ENCODE data around the gene TBC1D8. TPM values are rescaled to one million over a fixed set of nuclear protein-coding genes. Genes with fewer than 3 reads are reported as not detected.

TBC1D8 gene
- total and polyA plus RNA-seq, 2 of the 8 experiments (the other 6 are each of a cell fraction or from before 2014, with no cell fraction given) = 20.8 to 21.8 TPM

GRCh38 chr2:101175991-101176390 is 24.8 kb upstream of the TBC1D8 start:
- H3K56ac ChIP-seq (replicated peaks; ENCODE audit: insufficient read length, low read depth, low read length) = no peak overlapping the region
- no peaks in the 10 kb centered on the region for H3K79me1 ChIP-seq (ENCODE audit: low read depth, low read length)
- H2BK12ac ChIP-seq (ENCODE audit: low read depth, low read length) = no peak overlapping the region
- H4K8ac ChIP-seq (ENCODE audit: extremely low read depth, insufficient read depth, low read length) = no peak overlapping the region
- no peak overlapping the region for H3K18ac ChIP-seq (ENCODE audit: extremely low read depth, low read length)
- FAIRE-seq = no peak
- H3K36me3 ChIP-seq (ENCODE audit: control insufficient read depth in 2 of 4, insufficient read depth in 4 of 4, low read length in 3 of 4) = no peaks in the 10 kb centered on the region
- H3K27me3 ChIP-seq (replicated peaks in 1 of 4; ENCODE audit: control insufficient read depth in 3 of 4, extremely low read depth in 1 of 4, insufficient read depth in 3 of 4, low read length in 3 of 4) = no peaks in the 10 kb centered on the region; a peak in 1 of 7 replicates
- H2AK5ac ChIP-seq (ENCODE audit: low read depth, low read length) = no peak overlapping the region
- H3K9ac ChIP-seq (replicated peaks in 1 of 4; ENCODE audit: extremely low read depth in 1 of 4, low read depth in 3 of 4, low read length in 3 of 4) = no peak overlapping the region
- H3K14ac ChIP-seq (ENCODE audit: insufficient read length) = no peak overlapping the region
- POLR2A ChIA-PET (ENCODE audit: partially characterized antibody) = interaction anchor here (1.3 kb wide), 1 partner anchor 174 kb away, joined by 3 read pairs; the partner anchor contains the start of gene RPL31
- H2AFZ ChIP-seq (ENCODE audit: low read length) = no peak overlapping the region
- no peak overlapping the region for H3K23ac ChIP-seq (ENCODE audit: insufficient read length)
- no peak overlapping the region for H2BK120ac ChIP-seq (replicated peaks; ENCODE audit: low read depth, low read length)
- no peaks in the 10 kb centered on the region for H3K4me1 ChIP-seq (replicated peaks in 1 of 4; ENCODE audit: control insufficient read depth in 3 of 4, insufficient read depth in 4 of 4, low read length in 3 of 4)
- peaks cover 0 to 6% of the 10 kb centered on the region in 2 experiments; a peak in 2 of 4 replicates for H3K9me3 ChIP-seq (ENCODE audit: insufficient read depth in 2 of 2, low read depth in 1 of 2, low read length in 1 of 2)
- TF ChIP-seq MAX (IDR thresholded peaks at IDR 0.05) (no peak), ATF3 (IDR thresholded peaks at IDR 0.05; ENCODE audit: insufficient read depth, low read depth, low read length) (no peak), POLR2AphosphoS5 (IDR thresholded peaks at IDR 0.05; ENCODE audit: low read depth, low read length) (no peak)
- no peak overlapping the region for H2BK15ac ChIP-seq (ENCODE audit: low read length)
- H3K23me2 ChIP-seq (ENCODE audit: low read depth, low read length) = no peaks in the 10 kb centered on the region
- no peak overlapping the region for H2BK5ac ChIP-seq (ENCODE audit: low read depth, low read length)
- H3K27ac ChIP-seq (ENCODE audit: low read depth, low read length) = no peak overlapping the region
- no peaks in the 10 kb centered on the region for H3K79me2 ChIP-seq (ENCODE audit: control insufficient read depth in 1 of 2, insufficient read depth in 2 of 2, low read length in 2 of 2)
- no peak overlapping the region for H4K5ac ChIP-seq (ENCODE audit: insufficient read length, low read depth, low read length)
- H3K4me2 ChIP-seq (ENCODE audit: insufficient read depth in 1 of 2, low read depth in 2 of 2, low read length in 2 of 2) = no peak overlapping the region
- no peak overlapping the region for H2BK20ac ChIP-seq (ENCODE audit: low read length)
- WGBS, 2 experiments (ENCODE audit: extremely low coverage in 1 of 2, insufficient coverage in 1 of 2, insufficient read length in 1 of 2, insufficient replicate concordance in 2 of 2, low coverage in 1 of 2, low lambda C conversion rate in 2 of 2, missing lambda C conversion rate in 1 of 2) = 82% methylated on average over 3 of the region's 3 CpGs; no CpG with 5 or more reads in 1 of the 2 experiments
- no peak for DNase-seq (ENCODE audit: low read depth in 1 of 2, low spot score in 2 of 2)
- no peak overlapping the region for H3K4me3 ChIP-seq (ENCODE audit: extremely low read depth in 1 of 4, insufficient read depth in 2 of 4, low read depth in 3 of 4, low read length in 4 of 4)
- no peak overlapping the region for H4K91ac ChIP-seq (replicated peaks; ENCODE audit: insufficient read length, low read length)
- CTCF ChIA-PET (ENCODE audit: partially characterized antibody) = no interaction called here
- H3K4ac ChIP-seq (replicated peaks; ENCODE audit: insufficient read length, low read depth, low read length) = no peak overlapping the region
- no peaks in the 10 kb centered on the region for H4K20me1 ChIP-seq (replicated peaks in 1 of 2; ENCODE audit: control insufficient read depth in 1 of 2, insufficient read depth in 2 of 2, low read length in 2 of 2)
